Keratinocyte (primary cell): ENCODE measurements around the gene DLG2. TPM values are rescaled to one million over a fixed set of nuclear protein-coding genes. Genes with fewer than 3 reads are reported as not detected.

ENCODE experiments used
- DNase-seq: peaks from one replicate; pipeline ENCODE4 v3.0.0-alpha.2; 2011; ENCODE audit warnings: low read depth, missing footprints, low spot score
- FAIRE-seq: peaks from 2 replicates; lab custom pipeline; 2011; peaks lifted over from hg19 to GRCh38; lab: Jason Lieb, UNC
- H2AFZ ChIP-seq: 2 replicates; pipeline ENCODE4 v1.6.0; 2012; ENCODE audit warnings: low read length, control low read depth, inconsistent platforms; ENCODE audit not compliant: control insufficient read depth
- H3K27ac ChIP-seq: 2 replicates; pipeline ENCODE4 v1.5.1; 2011; ENCODE audit warnings: low read length; ENCODE audit not compliant: control insufficient read depth, insufficient read depth
- H3K27me3 ChIP-seq: 3 replicates; pipeline ENCODE4 v1.6.0; 2011; ENCODE audit warnings: low read length; ENCODE audit not compliant: control insufficient read depth, insufficient read depth; ENCODE audit errors: extremely low read depth
- H3K36me3 ChIP-seq, 2 experiments: 2 replicates in 1 of 2; 3 replicates in 1 of 2; pipeline ENCODE4 v1.5.1; 2011; ENCODE audit warnings: low read length in 2 of 2, mild to moderate bottlenecking in 1 of 2; ENCODE audit not compliant: control insufficient read depth in 2 of 2, insufficient read depth in 2 of 2; ENCODE audit errors: extremely low read depth in 1 of 2
- H3K4me1 ChIP-seq: 3 replicates; pipeline ENCODE4 v1.5.1; 2011; ENCODE audit warnings: low read length; ENCODE audit not compliant: control insufficient read depth, insufficient read depth; ENCODE audit errors: extremely low read depth
- H3K4me2 ChIP-seq: 3 replicates; pipeline ENCODE4 v1.6.0; 2011; ENCODE audit warnings: low read depth, low read length; ENCODE audit not compliant: control insufficient read depth, insufficient read depth; ENCODE audit errors: extremely low read depth
- H3K4me3 ChIP-seq, 3 experiments: fragments of 200-600 bp in 1 of 3; sonication (generic) in 1 of 3; 2 replicates in 2 of 3; 3 replicates in 1 of 3; pipeline ENCODE4 v1.5.1; 2011 to 2016; ENCODE audit warnings: low read length in 3 of 3, mild to moderate bottlenecking in 3 of 3, control low read depth in 2 of 3, inconsistent platforms in 1 of 3, low read depth in 1 of 3, mixed read lengths in 1 of 3, mixed run types in 1 of 3, moderate library complexity in 1 of 3; ENCODE audit not compliant: control insufficient read depth in 2 of 3, insufficient read depth in 2 of 3; ENCODE audit errors: extremely low read depth in 1 of 3
- H3K79me2 ChIP-seq: 2 replicates; pipeline ENCODE4 v1.6.0; 2012; ENCODE audit warnings: low read length; ENCODE audit not compliant: control insufficient read depth, insufficient read depth
- H3K9ac ChIP-seq: 3 replicates; pipeline ENCODE4 v1.6.0; 2011; ENCODE audit warnings: low read length; ENCODE audit not compliant: control insufficient read depth, insufficient read depth; ENCODE audit errors: extremely low read depth
- H3K9me1 ChIP-seq: 3 replicates; pipeline ENCODE4 v1.6.0; 2011; ENCODE audit warnings: low read length; ENCODE audit not compliant: control insufficient read depth, insufficient read depth; ENCODE audit errors: extremely low read depth
- H3K9me3 ChIP-seq: 2 replicates; pipeline ENCODE4 v1.5.1; 2012; ENCODE audit warnings: low read depth, low read length; ENCODE audit not compliant: control insufficient read depth
- H4K20me1 ChIP-seq: 3 replicates; pipeline ENCODE4 v1.6.0; 2011; ENCODE audit warnings: low read length; ENCODE audit not compliant: control insufficient read depth, insufficient read depth; ENCODE audit errors: extremely low read depth
- EZH2 ChIP-seq: IDR thresholded peaks from one replicate; pipeline ENCODE4 v1.6.1; 2012; ENCODE audit warnings: inconsistent platforms, mild to moderate bottlenecking, low read length, moderate library complexity
- dilution Hi-C: fragments of 300-500 bp; cut with MboI; formaldehyde crosslinking; loops from one replicate; pipeline ENCODE4 v1.7.0; 2020; ENCODE audit warnings: low sequenced_read_pairs; ENCODE audit not compliant: extremely low pct_ligation_motif_present
- polyA plus RNA-seq, 5 experiments: library from polyadenylated mRNA; depleted of rRNA in 3 of 5; stranded (reverse) in 3 of 5; stranded (forward) in 1 of 5; unstranded in 1 of 5; fragments of >200 nt; gene quantifications; 1 replicate in 1 of 5; 2 replicates in 3 of 5; 3 replicates in 1 of 5; pipeline versions ENCODE4 v1.2.1 to v1.2.3, GENCODE V29; 2011 to 2012; ENCODE audit warnings: missing spikeins in 2 of 5, low read depth in 1 of 5, low replicate concordance in 1 of 5
- TF ChIP-seq, protein P1 (sequence below), 3 experiments: IDR thresholded peaks in 1 of 3; conservative IDR thresholded peaks in 1 of 3; optimal IDR thresholded peaks in 1 of 3; 2 replicates in 2 of 3; 3 replicates in 1 of 3; pipeline versions ENCODE3 to v1.5.1; 2011; ENCODE audit warnings: low read length in 3 of 3, mild to moderate bottlenecking in 3 of 3, moderate library complexity in 2 of 3, control low read depth in 1 of 3, inconsistent platforms in 1 of 3; ENCODE audit not compliant: insufficient read depth in 2 of 3; ENCODE audit errors: extremely low read depth in 1 of 3

The DLG2 gene
- polyA plus RNA-seq, 1 donor (not counting 4 experiments of a cell fraction or from before 2014, with no cell fraction given) = 0.55 TPM

DNA sequence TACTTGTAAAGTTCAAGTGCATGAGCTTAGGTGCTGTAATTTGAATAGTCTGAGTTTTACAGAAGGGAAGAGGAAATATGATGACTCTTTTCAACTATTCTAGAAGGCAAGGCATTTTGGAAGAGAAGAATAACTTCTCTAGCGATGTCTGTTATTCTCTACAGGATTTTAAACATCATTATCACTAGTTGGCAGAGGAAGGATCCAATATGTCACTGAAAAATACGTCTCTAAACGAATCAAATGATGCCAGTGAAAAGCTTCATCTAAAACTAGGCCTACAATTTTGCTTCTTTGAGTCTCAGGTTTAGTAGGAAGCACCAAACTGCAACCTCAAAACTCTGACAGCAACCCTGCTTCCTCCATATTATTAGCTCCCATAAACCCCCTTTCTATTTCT lies 581.4 kb downstream of the DLG2 start:
- DNase-seq (no peak), FAIRE-seq (peak; percentile 9)
- Histone ChIP-seq H3K4me2 (no peak overlapping the region), H3K9me1 (no peaks in the 10 kb centered on the region), H3K79me2 (no peaks in the 10 kb centered on the region), H3K9me3 (no peaks in the 10 kb centered on the region), H3K36me3 (no peaks in the 10 kb centered on the region), H3K9ac (no peak overlapping the region), H3K27ac (no peak overlapping the region), H3K27me3 (no peaks in the 10 kb centered on the region), H3K4me3 (no peak overlapping the region), H2AFZ (no peak overlapping the region), H4K20me1 (no peaks in the 10 kb centered on the region), H3K4me1 (no peaks in the 10 kb centered on the region)
- dilution Hi-C loops = no loop called here
- TF ChIP-seq, protein P1, sequence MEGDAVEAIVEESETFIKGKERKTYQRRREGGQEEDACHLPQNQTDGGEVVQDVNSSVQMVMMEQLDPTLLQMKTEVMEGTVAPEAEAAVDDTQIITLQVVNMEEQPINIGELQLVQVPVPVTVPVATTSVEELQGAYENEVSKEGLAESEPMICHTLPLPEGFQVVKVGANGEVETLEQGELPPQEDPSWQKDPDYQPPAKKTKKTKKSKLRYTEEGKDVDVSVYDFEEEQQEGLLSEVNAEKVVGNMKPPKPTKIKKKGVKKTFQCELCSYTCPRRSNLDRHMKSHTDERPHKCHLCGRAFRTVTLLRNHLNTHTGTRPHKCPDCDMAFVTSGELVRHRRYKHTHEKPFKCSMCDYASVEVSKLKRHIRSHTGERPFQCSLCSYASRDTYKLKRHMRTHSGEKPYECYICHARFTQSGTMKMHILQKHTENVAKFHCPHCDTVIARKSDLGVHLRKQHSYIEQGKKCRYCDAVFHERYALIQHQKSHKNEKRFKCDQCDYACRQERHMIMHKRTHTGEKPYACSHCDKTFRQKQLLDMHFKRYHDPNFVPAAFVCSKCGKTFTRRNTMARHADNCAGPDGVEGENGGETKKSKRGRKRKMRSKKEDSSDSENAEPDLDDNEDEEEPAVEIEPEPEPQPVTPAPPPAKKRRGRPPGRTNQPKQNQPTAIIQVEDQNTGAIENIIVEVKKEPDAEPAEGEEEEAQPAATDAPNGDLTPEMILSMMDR (optimal IDR thresholded peaks at IDR 0.05 in 1 of 3, IDR thresholded peaks at IDR 0.05 in 1 of 3, conservative IDR thresholded peaks at IDR 0.05 in 1 of 3; ENCODE audit: extremely low read depth in 1 of 3, insufficient read depth in 2 of 3, low read length in 3 of 3) = no peak
- no peak for TF ChIP-seq EZH2

DNA sequence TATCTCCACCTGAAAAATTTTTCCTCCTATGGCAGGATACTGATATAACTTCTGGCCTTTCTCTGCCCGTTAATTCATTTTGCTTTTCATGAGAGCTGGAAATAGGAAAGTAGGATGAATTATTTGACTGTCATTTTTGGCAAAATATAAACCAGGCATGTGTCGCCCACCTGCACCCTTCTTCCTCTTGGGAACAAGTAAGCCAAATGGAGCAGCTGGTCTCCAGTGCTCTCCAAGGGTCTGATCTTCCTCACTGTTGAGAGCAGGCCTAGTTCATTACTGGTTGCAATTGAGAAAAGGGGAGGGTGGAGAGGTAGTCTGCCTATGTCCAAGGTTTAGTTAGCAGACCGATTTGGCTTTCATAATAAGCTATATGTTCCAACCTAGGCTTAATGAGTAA lies 582.2 kb downstream of the DLG2 start:
- FAIRE-seq = no peak

More for the DNA sequence above, 582.2 kb downstream of the DLG2 start:
- H4K20me1 ChIP-seq = no peaks in the 10 kb centered on the region
- TF ChIP-seq EZH2 = no peak
- TF ChIP-seq, protein P1 (optimal IDR thresholded peaks at IDR 0.05 in 1 of 3, IDR thresholded peaks at IDR 0.05 in 1 of 3, conservative IDR thresholded peaks at IDR 0.05 in 1 of 3; ENCODE audit: extremely low read depth in 1 of 3, insufficient read depth in 2 of 3, low read length in 3 of 3) = no peak
- DNase-seq = no peak
- dilution Hi-C loops = no loop called here
- no peaks in the 10 kb centered on the region for H3K36me3 ChIP-seq
- H3K9me1 ChIP-seq = no peaks in the 10 kb centered on the region
- H3K27me3 ChIP-seq = no peaks in the 10 kb centered on the region
- no peaks in the 10 kb centered on the region for H3K4me1 ChIP-seq
- H3K4me2 ChIP-seq = no peak overlapping the region
- H3K9me3 ChIP-seq = no peaks in the 10 kb centered on the region
- no peak overlapping the region for H3K27ac ChIP-seq
- H3K4me3 ChIP-seq = no peak overlapping the region
- H3K79me2 ChIP-seq = no peaks in the 10 kb centered on the region
- H3K9ac ChIP-seq = no peak overlapping the region
- no peak overlapping the region for H2AFZ ChIP-seq
